Posterior vena cava (tissue), 2 donors: ENCODE results near the gene KIRREL3. TPM values are rescaled to one million over a fixed set of nuclear protein-coding genes. Genes with fewer than 3 reads are reported as not detected.
A peak's percentile ranks its signal among the peaks of the same experiment; 100 is the strongest.

Source experiments
- DNase-seq: peaks from one replicate; pipeline ENCODE4 v3.0.0-alpha.2; 2020; ENCODE audit warnings: low spot score
- intact Hi-C, 2 donors: fragments of 100-400 bp; cut with DNase I; formaldehyde crosslinking; loops; one replicate each; pipeline versions ENCODE4 v1.14.1 to v1.14.2; 2022 to 2023
- total RNA-seq, 2 donors: library from RNA; stranded (reverse); fragmentation: NEBNext Ultra II Directional; extraction: Animal tissue kit (Norgen Biotek cat#: 25700); gene quantifications; one replicate each; pipeline ENCODE4 v1.2.1, GENCODE V29; 2021
- donor health status: DM: yes; HTN: yes; CAD: no.
- donor health status: DM: yes; HTN: yes; CAD: no.

The KIRREL3 gene
- total RNA-seq, 2 donors from 2014 or later = 0.10 to 0.74 TPM

GRCh38 chr11:126519764-126520734, 480.5 kb downstream of the KIRREL3 start:
- DNase-seq = peak; percentile 53
- intact Hi-C loops = no loop called here

GRCh38 chr11:126518972-126519690, 481.4 kb downstream of the KIRREL3 start:
- intact Hi-C loops = no loop called here
- DNase-seq = peak; percentile 62

- intact Hi-C loops = no loop called here
- DNase-seq = peak; percentile 25
Measured at GRCh38 chr11:126518071-126518971, 482.2 kb downstream of the KIRREL3 start.

GRCh38 chr11:126515501-126515900, 485.1 kb downstream of the KIRREL3 start:
- peak; percentile 28 for DNase-seq
- intact Hi-C loops = no loop called here

GRCh38 chr11:126514061-126514693, 486.4 kb downstream of the KIRREL3 start:
- intact Hi-C loops = no loop called here
- peak; percentile 37 for DNase-seq

GRCh38 chr11:126512741-126513715, 487.5 kb downstream of the KIRREL3 start:
- DNase-seq = peak; percentile 67
- intact Hi-C loops = no loop called here

GRCh38 chr11:126512251-126512650, 488.3 kb downstream of the KIRREL3 start:
- DNase-seq = peak; percentile 66
- intact Hi-C loops = no loop called here

- DNase-seq = peak; percentile 66
- intact Hi-C loops = no loop called here
Measured at GRCh38 chr11:126511475-126512115, 489.0 kb downstream of the KIRREL3 start.

- DNase-seq = peak; percentile 56
Measured at GRCh38 chr11:126510621-126511370, 489.8 kb downstream of the KIRREL3 start.

GRCh38 chr11:126507646-126508045, 492.9 kb downstream of the KIRREL3 start:
- peak; percentile 35 for DNase-seq
- intact Hi-C loops = no loop called here

More at GRCh38 chr11:126510621-126511370, 489.8 kb downstream of the KIRREL3 start:
- intact Hi-C loops = no loop called here

- DNase-seq = no peak
- intact Hi-C loops = no loop called here
Measured at GRCh38 chr11:126506789-126507188, 493.8 kb downstream of the KIRREL3 start.

GRCh38 chr11:126502982-126503381, 497.6 kb downstream of the KIRREL3 start:
- intact Hi-C loops = no loop called here
- peak; percentile 18 for DNase-seq

- peak; percentile 55 for DNase-seq
- intact Hi-C loops = no loop called here
Measured at GRCh38 chr11:126502159-126502558, 498.4 kb downstream of the KIRREL3 start.

- peak; percentile 45 for DNase-seq
- intact Hi-C loops = no loop called here
Measured at GRCh38 chr11:126501641-126502040, 498.9 kb downstream of the KIRREL3 start.

- no peak for DNase-seq
- intact Hi-C loops = no loop called here
Measured at GRCh38 chr11:126500981-126501380, 499.6 kb downstream of the KIRREL3 start.

- DNase-seq = peak; percentile 37
Measured at GRCh38 chr11:126499131-126499752, 501.3 kb downstream of the KIRREL3 start.

More at GRCh38 chr11:126499131-126499752, 501.3 kb downstream of the KIRREL3 start:
- intact Hi-C loops = no loop called here
